Subcutaneous adipose tissue (tissue), 4 donors: Measurements from ENCODE around the gene OPCML. TPM values are rescaled to one million over a fixed set of nuclear protein-coding genes. Genes with fewer than 3 reads are reported as not detected.

Experiments
- total RNA-seq, 4 donors: library from RNA; depleted of rRNA; stranded (reverse); fragments of >200 nt; gene quantifications; one replicate each; pipeline ENCODE4 v1.1.0, GENCODE V29; 2016
- TF ChIP-seq, protein P1 (sequence below): fragments of 450-650 bp; IDR thresholded peaks from one replicate; pipeline ENCODE4 v1.5.1; 2016; ENCODE audit warnings: low read depth, mild to moderate bottlenecking, control low read depth, antibody characterized with exemption, moderate library complexity

OPCML gene
- total RNA-seq, 4 donors from 2014 or later = under 0.01 TPM; not detected in 3

DNA sequence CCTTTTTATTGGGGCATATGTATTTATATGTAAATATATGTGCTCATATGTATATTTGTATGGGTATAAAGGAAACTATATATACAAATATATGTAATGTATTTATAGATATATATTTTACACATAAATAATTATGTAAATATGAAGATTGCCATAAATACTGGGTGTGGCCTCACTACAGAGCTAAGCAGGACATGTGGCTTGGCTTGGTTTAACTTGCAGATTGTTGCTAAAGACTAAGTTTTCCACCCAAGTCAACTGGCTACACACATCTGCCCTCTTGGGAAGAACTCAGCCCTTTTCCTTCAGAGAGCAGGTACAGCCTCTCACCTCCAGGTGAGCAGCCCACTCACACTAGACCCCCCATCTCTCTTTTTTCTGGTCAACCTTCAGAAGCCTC, 315.5 kb downstream of the OPCML start:
- TF ChIP-seq, protein P1, sequence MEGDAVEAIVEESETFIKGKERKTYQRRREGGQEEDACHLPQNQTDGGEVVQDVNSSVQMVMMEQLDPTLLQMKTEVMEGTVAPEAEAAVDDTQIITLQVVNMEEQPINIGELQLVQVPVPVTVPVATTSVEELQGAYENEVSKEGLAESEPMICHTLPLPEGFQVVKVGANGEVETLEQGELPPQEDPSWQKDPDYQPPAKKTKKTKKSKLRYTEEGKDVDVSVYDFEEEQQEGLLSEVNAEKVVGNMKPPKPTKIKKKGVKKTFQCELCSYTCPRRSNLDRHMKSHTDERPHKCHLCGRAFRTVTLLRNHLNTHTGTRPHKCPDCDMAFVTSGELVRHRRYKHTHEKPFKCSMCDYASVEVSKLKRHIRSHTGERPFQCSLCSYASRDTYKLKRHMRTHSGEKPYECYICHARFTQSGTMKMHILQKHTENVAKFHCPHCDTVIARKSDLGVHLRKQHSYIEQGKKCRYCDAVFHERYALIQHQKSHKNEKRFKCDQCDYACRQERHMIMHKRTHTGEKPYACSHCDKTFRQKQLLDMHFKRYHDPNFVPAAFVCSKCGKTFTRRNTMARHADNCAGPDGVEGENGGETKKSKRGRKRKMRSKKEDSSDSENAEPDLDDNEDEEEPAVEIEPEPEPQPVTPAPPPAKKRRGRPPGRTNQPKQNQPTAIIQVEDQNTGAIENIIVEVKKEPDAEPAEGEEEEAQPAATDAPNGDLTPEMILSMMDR = no peak

DNA sequence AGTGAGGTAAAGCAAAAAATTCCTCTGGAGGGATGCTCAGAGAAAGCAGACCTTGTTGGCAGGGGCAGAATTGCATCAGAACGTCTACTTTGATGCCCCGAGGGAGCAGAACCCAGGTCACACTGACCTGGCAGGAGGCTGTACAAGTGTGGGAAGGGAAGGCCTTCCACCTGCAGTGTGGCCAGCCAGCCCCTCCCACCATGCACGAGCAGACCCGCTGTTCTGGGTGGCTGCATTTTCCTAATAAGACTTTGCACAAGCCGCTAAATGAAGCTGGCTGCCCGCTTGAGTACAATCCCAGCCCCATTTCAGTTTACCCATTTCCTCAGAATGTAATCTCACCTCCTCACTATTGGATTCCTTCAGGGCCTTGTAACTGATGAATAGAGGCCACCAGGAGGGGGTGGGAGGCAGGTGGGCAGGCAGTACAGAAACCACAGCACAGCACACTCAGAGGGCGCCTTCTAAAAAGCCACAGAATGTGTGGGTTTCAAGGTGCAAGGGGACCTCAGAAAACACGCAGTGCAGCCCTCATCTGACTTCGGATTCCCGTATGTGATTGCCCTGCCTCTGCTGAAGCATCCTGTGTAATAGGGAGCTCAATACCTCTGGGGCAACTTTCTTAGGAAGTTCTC, 316.6 kb downstream of the OPCML start:
- TF ChIP-seq, protein P1 = no peak

DNA sequence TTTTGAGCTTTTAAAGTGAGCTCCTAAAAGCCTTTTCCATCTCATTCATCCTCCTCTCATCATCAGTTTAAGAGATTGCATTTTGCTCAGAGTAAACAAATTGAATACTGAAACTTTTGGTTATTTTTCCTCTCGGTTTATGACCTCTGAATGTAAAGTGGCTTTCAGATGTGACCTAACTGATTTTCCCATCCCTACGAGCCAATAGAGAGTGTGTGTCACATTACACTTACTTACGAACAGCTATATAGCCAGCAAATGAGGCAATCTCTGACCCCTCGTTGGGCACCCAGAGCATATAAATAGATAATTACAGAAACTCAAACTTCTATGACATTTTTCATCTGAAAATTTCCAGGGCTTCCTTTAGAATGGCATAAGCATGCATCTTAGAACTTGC, 317.7 kb downstream of the OPCML start:
- TF ChIP-seq, protein P1 = no peak

DNA sequence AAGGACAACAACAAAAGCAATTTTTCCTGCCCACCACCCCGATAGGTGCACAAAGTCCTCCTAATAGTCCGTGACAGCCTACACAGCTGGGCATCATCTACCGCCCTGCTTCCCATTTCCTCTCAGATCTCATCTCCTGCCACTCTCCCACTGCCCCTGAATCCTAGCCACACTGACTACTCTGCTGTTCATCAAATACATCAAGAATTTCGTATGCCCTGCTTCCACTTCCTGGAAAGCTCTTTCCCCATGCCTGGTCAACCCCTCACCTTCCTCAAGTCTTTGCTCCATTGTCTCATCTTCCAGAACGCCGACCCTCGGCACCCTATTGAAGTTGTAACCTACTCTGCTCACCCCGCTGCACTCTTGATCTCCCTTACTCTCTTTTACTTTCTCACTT, 320.1 kb downstream of the OPCML start:
- TF ChIP-seq, protein P1 = no peak

DNA sequence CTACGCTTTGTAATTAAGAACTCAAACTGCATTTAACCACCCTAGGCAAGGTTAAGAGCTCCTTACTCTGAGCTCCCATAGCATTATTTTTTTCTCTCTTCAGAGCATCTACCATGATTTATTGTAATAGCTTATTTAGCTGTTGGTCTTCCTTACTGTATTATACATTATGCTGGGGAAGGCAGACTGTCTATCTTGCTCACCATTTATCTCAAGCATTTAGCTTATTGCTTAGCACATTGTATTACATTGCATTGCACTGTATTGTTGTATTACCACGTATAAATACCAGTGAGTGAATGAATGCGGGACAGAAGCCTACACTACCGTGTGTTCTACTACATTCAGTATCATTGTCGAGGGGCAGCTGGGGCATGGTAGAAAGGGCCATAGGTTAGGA, 324.3 kb downstream of the OPCML start:
- TF ChIP-seq, protein P1 = no peak

DNA sequence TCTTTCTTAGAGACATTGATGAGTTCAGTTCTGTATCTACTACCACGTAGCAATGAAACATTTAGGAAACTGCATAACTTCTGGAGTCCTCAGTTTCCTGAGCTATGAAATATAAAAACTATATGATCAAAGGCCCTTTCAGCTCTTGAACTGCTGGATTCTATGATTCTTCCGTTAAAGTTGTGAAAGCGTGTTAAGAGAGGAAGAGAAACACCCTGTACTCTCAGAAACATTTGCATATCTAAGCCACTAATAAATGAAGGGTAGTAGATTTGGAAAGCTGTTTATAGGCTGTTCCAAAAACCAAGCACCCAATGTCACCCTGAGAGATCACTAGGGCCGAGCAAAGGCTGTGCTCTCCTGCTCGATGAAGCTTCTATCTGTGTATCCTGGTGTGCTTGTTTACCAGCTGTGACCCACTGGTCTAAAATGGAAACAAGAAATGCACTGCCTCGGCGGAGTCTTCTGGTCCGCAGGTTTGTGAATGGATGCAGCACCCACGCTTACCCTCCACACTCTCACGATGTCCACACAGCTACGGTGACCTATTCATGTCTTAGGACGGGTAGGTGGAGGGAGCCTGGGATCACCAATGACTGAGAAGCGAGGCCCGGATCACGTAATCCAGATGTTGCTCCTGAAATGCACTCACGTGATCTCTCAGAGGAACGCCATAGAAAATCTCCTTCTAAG, 325.8 kb downstream of the OPCML start:
- TF ChIP-seq, protein P1 = no peak

DNA sequence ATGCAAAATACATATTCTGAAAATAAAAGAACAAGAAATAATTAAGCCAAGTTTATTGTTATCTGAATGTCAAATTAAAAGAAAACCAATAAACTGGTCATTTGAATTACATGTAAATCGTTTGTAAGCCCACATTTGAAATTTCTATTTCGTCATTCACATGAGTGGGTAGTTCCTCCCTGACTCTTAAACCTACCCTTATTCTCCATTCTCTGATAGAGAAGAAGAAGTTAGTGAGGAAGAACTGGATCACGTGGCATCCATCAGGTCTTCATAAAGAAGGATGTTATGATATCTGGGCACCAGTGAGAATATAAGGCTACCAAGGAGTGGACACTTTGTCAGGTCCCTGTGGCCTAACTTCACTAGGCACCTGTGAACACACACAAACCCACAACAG, 328.1 kb downstream of the OPCML start:
- TF ChIP-seq, protein P1 = no peak
